Skeletal muscle satellite cell (primary cell): Measurements from ENCODE around the gene CSHL1.
"Not testable (repeated sequence)": the region's sequence is repeated elsewhere in the genome, so short reads cannot be mapped to it uniquely, and the experiment has no call there.

Experiments
- H3K27me3 ChIP-seq: 2 replicates; pipeline ENCODE4 v1.7.0; 2013; ENCODE audit warnings: low read length; ENCODE audit not compliant: control insufficient read depth, insufficient read depth
- H3K36me3 ChIP-seq: 2 replicates; pipeline ENCODE4 v1.7.0; 2013; ENCODE audit warnings: mild to moderate bottlenecking, control low read depth, low read length; ENCODE audit not compliant: insufficient read depth
- H3K4me1 ChIP-seq: 2 replicates; pipeline ENCODE4 v1.7.0; 2013; ENCODE audit warnings: low read length; ENCODE audit not compliant: control insufficient read depth, insufficient read depth
- H3K4me2 ChIP-seq: 2 replicates; pipeline ENCODE4 v1.7.0; 2013; ENCODE audit warnings: mild to moderate bottlenecking, low read length
- H3K4me3 ChIP-seq: 2 replicates; pipeline ENCODE4 v1.7.0; 2013; ENCODE audit warnings: low read length
- H3K9ac ChIP-seq: 2 replicates; pipeline ENCODE4 v1.7.0; 2013; ENCODE audit warnings: mild to moderate bottlenecking, low read depth, low read length, moderate library complexity
- H3K9me3 ChIP-seq: replicated peaks from 2 replicates; pipeline ENCODE4 v1.7.0; 2013; ENCODE audit warnings: mild to moderate bottlenecking, control low read depth, low read length

CSHL1 gene

DNA sequence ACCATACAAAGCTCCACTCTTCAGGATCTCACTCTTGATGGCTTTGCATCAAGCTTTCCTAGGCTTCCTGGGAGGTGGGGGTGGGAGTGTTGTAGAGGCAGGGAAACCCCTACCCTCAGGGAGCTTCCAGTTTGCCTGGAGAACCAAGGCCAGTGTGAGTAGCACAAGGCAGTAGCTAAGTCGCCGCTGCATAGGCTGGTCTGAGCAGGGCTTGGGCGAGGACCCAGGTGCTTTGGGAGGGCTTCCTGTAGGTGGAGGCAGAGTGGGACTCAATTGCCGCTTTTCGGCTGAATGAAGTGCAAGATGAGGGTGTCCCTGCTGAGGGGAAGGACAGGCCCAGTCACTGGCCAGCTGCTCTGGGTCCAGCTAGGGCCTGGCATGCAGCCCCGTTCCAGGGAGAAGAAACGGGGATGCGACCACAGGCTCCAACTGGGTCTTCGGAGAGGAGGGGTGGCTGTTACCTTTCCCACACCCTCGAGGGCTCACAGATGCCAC, 17.2 kb upstream of the CSHL1 start:
- Histone ChIP-seq H3K36me3 (no peaks in the 10 kb centered on the region), H3K27me3 (peaks cover 30% of the 10 kb centered on the region), H3K9me3 (no peaks in the 10 kb centered on the region), H3K4me1 (no peaks in the 10 kb centered on the region), H3K4me2 (no peak overlapping the region), H3K9ac (no peak overlapping the region), H3K4me3 (no peak overlapping the region)

DNA sequence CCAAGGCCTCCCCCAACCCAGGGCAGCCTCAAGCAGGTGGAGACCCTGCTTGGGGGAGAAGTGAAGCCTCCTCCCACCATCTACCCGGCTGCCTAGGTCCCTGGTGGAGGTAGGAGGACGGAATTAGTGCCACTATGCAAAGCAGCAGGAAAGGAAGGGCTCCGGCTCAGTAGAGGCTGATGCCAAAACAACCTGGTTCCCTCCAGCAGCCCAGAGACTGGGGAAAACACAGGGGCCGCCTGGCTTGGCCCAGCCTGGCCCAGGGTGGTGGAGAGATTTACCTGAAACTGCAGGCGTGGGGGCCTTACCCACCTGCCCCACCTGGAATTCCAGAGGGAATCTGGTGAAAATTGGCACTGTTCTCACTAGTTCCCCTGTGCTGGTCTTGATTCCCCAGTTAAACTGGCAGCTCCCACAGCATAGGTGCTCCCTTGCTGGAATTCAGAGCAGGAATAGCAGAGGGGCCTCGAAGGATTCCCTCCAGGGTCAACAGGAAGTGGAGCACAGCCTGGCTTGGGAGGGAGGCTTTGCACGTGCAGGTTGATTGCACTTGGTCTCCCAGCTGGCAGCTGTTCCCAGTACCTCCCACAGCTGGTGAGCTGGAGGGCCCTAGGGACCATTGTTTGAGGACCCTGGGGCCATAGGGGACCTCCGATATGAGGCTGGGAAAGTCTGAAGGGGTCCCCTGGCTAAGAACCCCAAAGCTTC, 16.6 kb upstream of the CSHL1 start:
- no peaks in the 10 kb centered on the region for H3K36me3 ChIP-seq
- H3K4me3 ChIP-seq, result no peak overlapping the region
- peaks cover 24% of the 10 kb centered on the region for H3K27me3 ChIP-seq
- no peaks in the 10 kb centered on the region for H3K4me1 ChIP-seq
- no peaks in the 10 kb centered on the region for H3K9me3 ChIP-seq
- no peak overlapping the region for H3K9ac ChIP-seq
- H3K4me2 ChIP-seq, result no peak overlapping the region

DNA sequence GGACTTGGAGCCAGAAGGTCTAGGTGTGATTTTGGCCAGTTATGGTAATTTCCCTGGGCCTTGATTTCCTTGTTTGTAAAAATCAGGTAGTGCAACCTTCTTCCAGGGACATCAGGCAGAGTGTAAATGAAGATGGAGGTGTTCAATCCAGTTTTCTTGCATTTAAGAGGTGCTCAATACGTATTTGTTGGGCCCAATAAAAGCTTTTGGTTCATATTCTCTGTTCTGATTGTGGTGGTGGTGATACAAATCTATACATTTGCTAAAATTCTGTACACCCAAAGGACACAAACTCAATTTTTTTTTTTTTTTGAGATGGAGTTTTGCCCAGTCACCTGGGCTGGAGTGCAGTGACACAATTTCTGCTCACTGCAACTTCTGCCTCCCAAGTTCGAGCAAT, 15.1 kb upstream of the CSHL1 start:
- H3K27me3 ChIP-seq, result peaks cover 23% of the 10 kb centered on the region
- H3K9ac ChIP-seq, result no peak overlapping the region

DNA sequence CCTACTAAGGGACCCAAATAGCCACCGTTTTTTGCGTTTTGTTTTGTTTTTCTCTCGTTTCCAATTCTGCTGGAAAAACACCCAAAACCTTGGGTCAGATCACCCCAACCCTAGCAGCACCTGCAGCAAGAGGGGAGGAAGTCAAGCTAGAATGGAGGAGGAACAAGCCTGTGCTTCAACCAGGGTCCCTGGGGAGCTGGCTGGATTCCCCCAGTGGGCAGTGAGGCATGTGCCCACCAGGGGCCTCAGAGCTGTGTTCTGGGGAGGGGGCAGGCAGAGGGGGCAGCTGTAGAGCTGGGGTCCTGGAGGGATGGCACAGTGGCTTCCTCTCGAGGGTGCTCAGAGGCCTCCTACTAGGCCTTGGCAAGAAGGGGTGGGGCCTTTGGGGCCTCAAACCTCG, 14.6 kb upstream of the CSHL1 start:
- Histone ChIP-seq H3K4me3 (no peak overlapping the region), H3K9ac (no peak overlapping the region)

More for the DNA sequence above, 15.1 kb upstream of the CSHL1 start:
- Histone ChIP-seq H3K4me1 (no peaks in the 10 kb centered on the region), H3K4me2 (no peak overlapping the region), H3K9me3 (no peaks in the 10 kb centered on the region), H3K4me3 (no peak overlapping the region), H3K36me3 (no peaks in the 10 kb centered on the region)

DNA sequence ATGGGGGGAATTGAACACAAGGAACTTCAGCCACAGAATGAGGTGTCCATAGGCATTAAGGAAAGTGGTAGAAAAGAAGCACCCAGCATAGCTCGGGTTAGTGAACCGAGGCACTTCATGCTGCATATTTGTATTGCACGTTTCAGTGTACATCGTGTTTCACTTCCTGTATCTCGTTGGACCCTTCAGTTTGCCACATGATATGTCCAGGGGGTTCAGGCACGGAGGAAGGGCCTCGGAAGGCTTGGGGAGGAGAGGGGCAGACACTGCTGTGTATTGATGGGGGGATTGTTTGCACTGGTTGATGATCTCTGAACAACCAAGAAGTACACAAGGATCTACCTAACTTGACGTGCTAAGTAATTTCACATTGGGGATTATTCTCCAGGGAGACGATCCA, 11.3 kb upstream of the CSHL1 start:
- H3K4me1 ChIP-seq, H3K9me3 ChIP-seq, H3K4me3 ChIP-seq, H3K9ac ChIP-seq, H3K36me3 ChIP-seq, H3K4me2 ChIP-seq: not testable (repeated sequence)
- peaks cover 13% of the 10 kb centered on the region for H3K27me3 ChIP-seq

More for the DNA sequence above, 14.6 kb upstream of the CSHL1 start:
- Histone ChIP-seq H3K36me3 (no peaks in the 10 kb centered on the region), H3K4me2 (no peak overlapping the region), H3K4me1 (no peaks in the 10 kb centered on the region), H3K27me3 (peaks cover 25% of the 10 kb centered on the region), H3K9me3 (no peaks in the 10 kb centered on the region)

DNA sequence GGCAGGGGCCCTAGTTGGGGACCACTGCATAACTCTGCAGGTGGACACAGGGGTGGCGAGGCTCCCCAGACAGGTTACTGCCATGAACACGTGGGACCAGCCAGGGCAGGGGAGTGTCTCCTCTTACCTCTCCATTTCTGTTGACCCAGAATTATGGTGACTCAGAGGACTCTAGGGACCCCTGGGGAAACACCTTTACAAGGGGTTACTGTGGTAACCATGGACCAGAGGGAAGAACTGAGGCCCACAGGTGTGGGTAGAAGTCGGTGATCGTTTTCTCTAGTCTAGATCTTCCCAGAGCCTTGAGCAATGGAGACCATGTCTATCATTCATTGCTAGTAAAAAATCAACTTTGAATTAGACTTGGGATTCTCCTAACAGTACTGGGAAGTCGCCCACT, 9.7 kb upstream of the CSHL1 start:
- not testable (repeated sequence) for H3K4me2 ChIP-seq, H3K9me3 ChIP-seq, H3K4me1 ChIP-seq, H3K4me3 ChIP-seq, H3K36me3 ChIP-seq, H3K9ac ChIP-seq
- peaks cover 22% of the 10 kb centered on the region for H3K27me3 ChIP-seq

DNA sequence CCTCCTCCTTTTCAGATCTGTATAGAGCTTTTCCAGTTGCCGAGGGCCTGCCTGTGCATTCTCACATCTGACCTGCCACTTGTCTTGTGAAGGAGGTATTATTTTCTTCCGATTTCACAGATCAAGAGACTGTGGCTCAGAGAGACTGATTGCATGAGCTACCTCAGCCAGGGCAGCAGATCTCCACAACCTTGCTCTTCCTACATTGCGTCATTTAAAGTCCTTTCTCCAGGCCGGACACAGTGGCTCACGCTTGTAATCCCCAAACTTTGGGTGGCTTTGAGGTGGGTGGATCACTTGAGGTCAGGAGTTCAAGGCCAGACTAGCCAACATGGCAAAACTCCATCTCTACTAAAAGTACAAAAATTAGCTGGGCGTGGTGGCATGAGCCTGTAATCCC, 9.0 kb upstream of the CSHL1 start:
- H3K36me3 ChIP-seq, H3K4me2 ChIP-seq, H3K4me3 ChIP-seq, H3K9ac ChIP-seq, H3K4me1 ChIP-seq, H3K9me3 ChIP-seq: not testable (repeated sequence)
- H3K27me3 ChIP-seq, result peaks cover 27% of the 10 kb centered on the region

DNA sequence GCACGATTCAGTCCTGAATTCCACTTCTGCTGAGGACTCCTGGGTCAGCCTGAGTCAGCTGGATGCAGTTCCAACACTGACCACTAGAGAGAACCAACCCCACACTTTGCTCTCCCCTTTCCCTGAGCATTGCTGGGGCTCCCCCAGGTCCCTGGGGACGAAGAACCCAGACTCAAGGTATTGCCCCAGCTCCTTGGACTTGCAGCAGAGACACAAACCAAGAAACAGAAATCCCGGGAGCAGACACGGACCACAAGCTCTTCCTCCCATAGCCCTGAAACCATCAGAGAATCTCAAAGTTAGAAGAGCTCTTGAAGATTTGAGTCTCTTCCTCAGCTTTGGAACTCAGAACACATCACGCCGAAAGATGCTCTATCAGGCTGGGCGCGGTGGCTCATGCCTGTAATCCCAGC, 8.3 kb upstream of the CSHL1 start:
- no peaks in the 10 kb centered on the region for H3K9me3 ChIP-seq
- H3K4me2 ChIP-seq, result no peak overlapping the region
- H3K4me3 ChIP-seq, result no peak overlapping the region
- H3K9ac ChIP-seq, result no peak overlapping the region
- H3K27me3 ChIP-seq, result peaks cover 29% of the 10 kb centered on the region
- no peaks in the 10 kb centered on the region for H3K4me1 ChIP-seq
- H3K36me3 ChIP-seq, result no peaks in the 10 kb centered on the region

DNA sequence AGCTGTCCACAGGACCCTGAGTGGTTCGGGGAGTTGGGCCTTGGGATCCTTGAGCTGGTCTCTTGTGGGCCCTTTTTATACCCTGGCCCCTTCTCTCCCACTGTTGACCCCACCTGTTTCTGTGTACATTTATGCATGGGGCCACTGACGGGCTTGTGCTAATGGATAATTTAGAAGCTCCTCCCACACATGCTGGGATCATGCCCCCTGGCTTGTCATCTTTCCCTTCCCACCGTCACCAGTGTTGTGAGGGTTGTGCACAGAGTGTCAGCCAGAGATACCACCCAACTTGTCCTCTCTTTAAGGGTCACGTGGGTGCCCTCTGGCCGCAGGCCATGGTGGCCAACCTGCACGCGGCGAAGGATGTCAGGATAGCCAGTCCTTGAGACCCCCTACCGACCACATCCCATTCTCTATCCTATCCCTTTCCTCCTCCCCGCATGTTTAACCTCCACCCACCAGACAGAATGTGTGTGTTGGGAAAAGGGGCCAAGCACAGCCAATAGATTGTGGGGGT, 7.8 kb upstream of the CSHL1 start, which contains the start of gene GH1:
Gene GH1 (minus strand): TSS at position 51 of the 517 bp plus-strand sequence. CDS start 63 bp downstream, outside the sequence.
- H3K9me3 ChIP-seq, H3K4me2 ChIP-seq, H3K4me1 ChIP-seq, H3K9ac ChIP-seq, H3K36me3 ChIP-seq, H3K4me3 ChIP-seq: not testable (repeated sequence)
- H3K27me3 ChIP-seq, result peaks cover 31% of the 10 kb centered on the region

DNA sequence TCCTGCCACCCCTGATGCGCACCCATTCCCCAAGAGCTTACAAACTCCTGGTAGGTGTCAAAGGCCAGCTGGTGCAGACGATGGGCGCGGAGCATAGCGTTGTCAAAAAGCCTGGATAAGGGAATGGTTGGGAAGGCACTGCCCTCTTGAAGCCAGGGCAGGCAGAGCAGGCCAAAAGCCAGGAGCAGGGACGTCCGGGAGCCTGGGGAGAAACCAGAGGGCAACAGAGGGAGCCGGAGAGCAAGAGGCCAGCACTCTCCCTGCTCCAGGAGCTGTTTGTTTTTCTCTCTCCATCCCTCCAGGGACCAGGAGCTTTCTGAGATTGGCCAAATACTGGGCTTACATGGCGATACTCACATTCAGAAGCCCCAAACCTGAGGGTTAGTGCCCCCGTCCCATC, 7.2 kb upstream of the CSHL1 start:
- Histone ChIP-seq H3K36me3 (no peaks in the 10 kb centered on the region), H3K4me3 (no peak overlapping the region), H3K4me2 (no peak overlapping the region), H3K9me3 (no peaks in the 10 kb centered on the region), H3K4me1 (no peaks in the 10 kb centered on the region), H3K27me3 (peaks cover 37% of the 10 kb centered on the region), H3K9ac (no peak overlapping the region)

DNA sequence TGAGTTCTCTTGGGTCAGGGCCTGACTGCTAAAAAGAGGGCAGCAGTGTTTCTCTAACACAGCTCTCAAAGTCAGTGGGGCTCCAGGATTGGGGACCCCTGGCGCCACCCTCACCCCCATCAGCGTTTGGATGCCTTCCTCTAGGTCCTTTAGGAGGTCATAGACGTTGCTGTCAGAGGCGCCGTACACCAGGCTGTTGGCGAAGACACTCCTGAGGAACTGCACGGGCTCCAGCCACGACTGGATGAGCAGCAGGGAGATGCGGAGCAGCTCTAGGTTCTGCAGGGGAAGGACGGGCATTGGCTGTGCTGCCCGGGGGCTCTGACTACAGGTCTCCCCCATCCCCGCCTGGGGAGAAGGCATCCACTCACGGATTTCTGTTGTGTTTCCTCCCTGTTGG, 6.6 kb upstream of the CSHL1 start:
- Histone ChIP-seq H3K27me3 (peaks cover 41% of the 10 kb centered on the region), H3K9me3 (no peaks in the 10 kb centered on the region), H3K4me3 (no peak overlapping the region), H3K4me1 (no peaks in the 10 kb centered on the region), H3K36me3 (no peaks in the 10 kb centered on the region), H3K4me2 (no peak overlapping the region), H3K9ac (no peak overlapping the region)

DNA sequence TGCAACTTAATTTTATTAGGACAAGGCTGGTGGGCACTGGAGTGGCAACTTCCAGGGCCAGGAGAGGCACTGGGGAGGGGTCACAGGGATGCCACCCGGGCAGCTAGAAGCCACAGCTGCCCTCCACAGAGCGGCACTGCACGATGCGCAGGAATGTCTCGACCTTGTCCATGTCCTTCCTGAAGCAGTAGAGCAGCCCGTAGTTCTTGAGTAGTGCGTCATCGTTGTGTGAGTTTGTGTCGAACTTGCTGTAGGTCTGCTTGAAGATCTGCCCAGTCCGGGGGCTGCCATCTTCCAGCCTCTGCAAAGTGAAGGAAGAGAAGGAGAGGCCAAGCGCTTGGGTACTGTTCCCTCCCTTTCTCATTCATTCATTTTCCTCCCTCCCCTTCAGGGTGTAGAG, 6.1 kb upstream of the CSHL1 start:
- H3K4me2 ChIP-seq, H3K9ac ChIP-seq, H3K9me3 ChIP-seq, H3K4me3 ChIP-seq, H3K36me3 ChIP-seq, H3K4me1 ChIP-seq: not testable (repeated sequence)
- peaks cover 45% of the 10 kb centered on the region for H3K27me3 ChIP-seq
